Uterus (tissue), 4 donors: Measurements from ENCODE around the gene P2RY2. TPM values are rescaled to one million over a fixed set of nuclear protein-coding genes. Genes with fewer than 3 reads are reported as not detected.

Experiments used
- DNase-seq, 2 donors: peaks; one replicate each; pipeline ENCODE4 v3.0.0-alpha.2; 2019 to 2020
- H3K27ac ChIP-seq, 2 donors: fragments of 200-600 bp; sonication (generic); 1 replicate in 1 of 2; 2 replicates in 1 of 2; pipeline ENCODE4 v1.5.1; 2016 to 2018
- H3K27me3 ChIP-seq, 2 donors: fragments of 200-600 bp; sonication (generic); one replicate each; pipeline ENCODE4 v1.5.1; 2018 to 2019; ENCODE audit warnings: control low read depth in 1 of 2
- H3K36me3 ChIP-seq, 2 donors: fragments of 200-600 bp; sonication (generic); one replicate each; pipeline ENCODE4 v1.5.1; 2019; ENCODE audit warnings: control low read depth in 1 of 2
- H3K4me1 ChIP-seq, 2 donors: fragments of 200-600 bp; sonication (generic); one replicate each; pipeline ENCODE4 v1.5.1; 2018 to 2019; ENCODE audit warnings: control low read depth in 1 of 2
- H3K4me3 ChIP-seq, 2 donors: fragments of 200-600 bp; sonication (generic); 1 replicate in 1 of 2; 2 replicates in 1 of 2; pipeline ENCODE4 v1.5.1; 2018 to 2019; ENCODE audit warnings: mild to moderate bottlenecking in 1 of 2
- H3K9me3 ChIP-seq, 2 donors: fragments of 200-600 bp; sonication (generic); one replicate each; pipeline ENCODE4 v1.5.1; 2019; ENCODE audit warnings: control low read depth in 1 of 2
- POLR2A ChIP-seq, 2 donors: fragments of 450-650 bp; IDR thresholded peaks; one replicate each; pipeline ENCODE4 v1.6.1; 2016; ENCODE audit warnings: antibody characterized with exemption in 2 of 2, mild to moderate bottlenecking in 1 of 2, moderate library complexity in 1 of 2
- intact Hi-C: fragments of 100-400 bp; cut with DNase I; formaldehyde crosslinking; loops from one replicate; pipeline ENCODE4 v1.15.1; 2023; ENCODE audit warnings: low total_unique reads
- total RNA-seq, 4 donors: library from RNA; depleted of rRNA in 3 of 4; stranded (reverse); fragments of >200 nt in 3 of 4; gene quantifications; one replicate each; pipeline versions ENCODE4 v1.1.0 to v1.2.4, GENCODE V29; 2014 to 2023
- TF ChIP-seq, protein P1 (sequence below), 4 experiments: fragments of 200-600 bp in 2 of 4; fragments of 450-650 bp in 2 of 4; sonication (generic) in 2 of 4; IDR thresholded peaks; one replicate each; pipeline ENCODE4 v1.5.1; 2016 to 2019; ENCODE audit warnings: antibody characterized with exemption in 4 of 4, mild to moderate bottlenecking in 2 of 4, moderate library complexity in 1 of 4
- donor health status: DM: yes; HTN: yes; CAD: no.

P2RY2 gene
- total RNA-seq, 4 donors from 2014 or later: 0.98 to 3.1 (median 2.8) TPM; not detected in 1

DNA sequence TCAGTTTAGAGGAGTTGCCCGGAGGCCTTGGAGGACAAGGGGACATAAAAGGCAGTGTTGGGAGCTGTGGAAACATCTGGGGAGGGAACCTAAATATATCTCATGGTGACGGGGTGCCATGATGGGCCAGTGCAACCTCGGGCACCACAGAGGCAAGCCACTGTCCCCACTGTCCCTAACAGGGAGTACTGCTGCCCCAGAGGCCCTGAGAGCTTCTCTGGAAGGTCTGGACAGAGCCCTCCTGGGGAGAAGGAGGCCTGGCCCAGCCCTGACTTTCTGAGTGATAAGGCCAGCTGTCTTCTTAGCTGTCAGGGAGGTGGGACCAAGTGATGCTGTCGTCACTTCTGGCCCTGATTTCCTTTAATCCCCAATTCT lies 48.6 kb downstream of the P2RY2 start:
- no peak overlapping the region for H3K27ac ChIP-seq
- H3K27me3 ChIP-seq: peaks cover 0 to 10% of the 10 kb centered on the region in 2 donors
- DNase-seq: no peak
- intact Hi-C loops: no loop called here
- H3K4me1 ChIP-seq: peaks cover 0 to 6% of the 10 kb centered on the region in 2 donors
- H3K9me3 ChIP-seq: no peaks in the 10 kb centered on the region
- no peak for TF ChIP-seq POLR2A (IDR thresholded peaks at IDR 0.05)
- TF ChIP-seq, protein P1, sequence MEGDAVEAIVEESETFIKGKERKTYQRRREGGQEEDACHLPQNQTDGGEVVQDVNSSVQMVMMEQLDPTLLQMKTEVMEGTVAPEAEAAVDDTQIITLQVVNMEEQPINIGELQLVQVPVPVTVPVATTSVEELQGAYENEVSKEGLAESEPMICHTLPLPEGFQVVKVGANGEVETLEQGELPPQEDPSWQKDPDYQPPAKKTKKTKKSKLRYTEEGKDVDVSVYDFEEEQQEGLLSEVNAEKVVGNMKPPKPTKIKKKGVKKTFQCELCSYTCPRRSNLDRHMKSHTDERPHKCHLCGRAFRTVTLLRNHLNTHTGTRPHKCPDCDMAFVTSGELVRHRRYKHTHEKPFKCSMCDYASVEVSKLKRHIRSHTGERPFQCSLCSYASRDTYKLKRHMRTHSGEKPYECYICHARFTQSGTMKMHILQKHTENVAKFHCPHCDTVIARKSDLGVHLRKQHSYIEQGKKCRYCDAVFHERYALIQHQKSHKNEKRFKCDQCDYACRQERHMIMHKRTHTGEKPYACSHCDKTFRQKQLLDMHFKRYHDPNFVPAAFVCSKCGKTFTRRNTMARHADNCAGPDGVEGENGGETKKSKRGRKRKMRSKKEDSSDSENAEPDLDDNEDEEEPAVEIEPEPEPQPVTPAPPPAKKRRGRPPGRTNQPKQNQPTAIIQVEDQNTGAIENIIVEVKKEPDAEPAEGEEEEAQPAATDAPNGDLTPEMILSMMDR (IDR thresholded peaks at IDR 0.05): no peak
- no peak overlapping the region for H3K4me3 ChIP-seq
- H3K36me3 ChIP-seq: no peaks in the 10 kb centered on the region

DNA sequence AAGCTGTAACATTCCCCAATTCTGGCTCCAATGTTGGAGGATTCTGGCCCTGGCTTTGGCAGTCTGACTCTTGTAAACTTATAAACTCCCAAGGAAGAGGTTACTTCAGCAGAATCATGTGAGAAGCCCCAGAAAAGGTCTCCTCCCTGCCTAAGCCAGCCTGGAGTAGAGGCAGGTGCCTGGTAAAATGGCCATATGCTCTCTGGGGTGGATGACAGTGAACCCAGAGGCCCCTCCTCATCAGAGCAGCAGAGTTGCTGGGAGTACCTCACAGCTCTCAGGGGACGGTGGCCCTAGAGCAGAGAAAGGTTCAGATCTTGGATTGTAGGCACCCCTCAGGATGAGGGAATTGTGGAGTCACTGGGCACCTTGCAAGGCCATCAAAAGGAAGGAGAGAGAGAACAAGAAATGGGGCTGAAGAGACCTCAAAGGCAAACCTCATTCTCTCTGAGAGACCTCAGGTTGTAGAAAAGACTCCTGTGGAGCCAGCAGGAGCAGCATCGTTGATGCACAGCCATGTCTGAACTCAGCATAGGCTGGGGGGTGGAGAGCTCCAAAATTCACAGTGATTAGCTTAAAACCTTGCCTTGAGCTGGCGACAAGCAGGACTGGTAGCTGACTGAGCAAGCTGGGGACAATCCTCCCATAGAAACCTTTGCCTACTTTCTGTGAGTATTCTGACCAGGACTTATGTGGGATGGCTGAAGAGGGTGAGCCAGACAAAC lies 49.2 kb downstream of the P2RY2 start:
- Histone ChIP-seq H3K4me3 (no peak overlapping the region), H3K27ac (no peak overlapping the region), H3K27me3 (peaks cover 0 to 10% of the 10 kb centered on the region in 2 donors), H3K9me3 (no peaks in the 10 kb centered on the region), H3K4me1 (peaks cover 0 to 6% of the 10 kb centered on the region in 2 donors), H3K36me3 (no peaks in the 10 kb centered on the region)
- no peak for DNase-seq
- intact Hi-C loops: no loop called here
- TF ChIP-seq, protein P1 (IDR thresholded peaks at IDR 0.05): no peak
- no peak for TF ChIP-seq POLR2A (IDR thresholded peaks at IDR 0.05)

DNA sequence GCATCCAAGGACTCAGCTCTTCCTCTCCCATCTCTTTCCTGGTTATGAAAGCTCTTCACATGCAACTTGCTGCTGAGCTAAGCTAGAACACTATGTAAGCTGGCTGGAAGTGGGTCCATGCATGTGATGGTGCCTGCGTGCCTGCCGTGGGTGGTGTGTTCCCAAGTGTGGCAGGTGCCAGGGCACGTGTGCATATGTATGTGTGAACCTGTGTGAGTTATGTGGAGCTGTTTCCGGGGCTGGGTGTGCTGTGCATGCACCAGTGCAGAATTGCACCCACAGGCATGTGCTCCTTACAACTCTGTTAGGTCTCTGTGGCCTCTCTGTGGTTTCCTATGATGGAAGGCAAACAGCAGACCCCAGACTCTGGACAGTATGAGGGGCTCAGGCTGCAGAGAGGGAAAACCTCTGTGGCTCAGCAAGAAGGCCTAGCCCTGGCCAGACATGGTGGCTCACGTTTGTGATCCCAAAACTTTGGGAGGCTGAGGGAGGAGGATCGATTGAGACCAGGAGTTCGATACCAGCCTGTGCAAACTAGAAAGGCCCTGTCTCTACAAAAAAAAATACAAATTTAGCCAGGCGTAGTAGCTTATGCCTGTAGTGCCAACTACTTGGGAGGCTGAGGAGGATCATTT lies 49.9 kb downstream of the P2RY2 start:
- intact Hi-C loops: no loop called here
- H3K9me3 ChIP-seq: no peaks in the 10 kb centered on the region
- peaks cover 0 to 10% of the 10 kb centered on the region in 2 donors for H3K27me3 ChIP-seq
- H3K4me1 ChIP-seq: peaks cover 0 to 6% of the 10 kb centered on the region in 2 donors
- H3K36me3 ChIP-seq: no peaks in the 10 kb centered on the region
- no peak overlapping the region for H3K27ac ChIP-seq
- no peak overlapping the region for H3K4me3 ChIP-seq
- TF ChIP-seq, protein P1 (IDR thresholded peaks at IDR 0.05): no peak
- TF ChIP-seq POLR2A (IDR thresholded peaks at IDR 0.05): no peak
- no peak for DNase-seq

DNA sequence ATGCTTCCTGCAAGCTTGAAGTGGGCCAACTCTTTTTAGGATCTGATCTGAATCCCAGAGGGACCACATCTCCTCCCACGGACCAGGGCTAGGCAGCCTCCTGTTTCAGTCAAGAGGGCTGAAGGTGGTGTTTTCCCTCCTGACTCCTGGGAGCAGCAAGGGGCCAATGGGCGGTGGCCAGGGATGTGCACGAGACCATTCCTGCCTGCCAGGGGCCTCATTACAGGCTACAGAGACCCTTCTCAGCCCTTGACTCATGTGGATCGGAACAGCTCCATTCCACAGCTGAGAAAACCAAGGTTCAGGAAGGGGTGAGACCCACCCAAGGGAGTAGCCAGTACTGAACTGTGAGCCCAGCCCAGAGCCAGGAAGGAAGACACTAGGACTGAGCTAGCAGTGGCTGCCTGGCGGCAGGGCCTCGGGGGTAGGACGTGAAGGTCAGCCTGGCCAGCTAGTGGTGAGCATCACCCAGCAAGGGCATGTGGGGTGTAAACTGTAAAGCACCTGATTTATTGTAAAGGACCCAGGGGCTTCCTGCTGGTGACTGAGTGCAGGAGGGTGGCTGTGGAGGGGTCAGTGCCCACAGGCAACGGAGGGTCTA lies 50.7 kb downstream of the P2RY2 start:
- Histone ChIP-seq H3K9me3 (no peaks in the 10 kb centered on the region), H3K27me3 (peaks cover 0 to 8% of the 10 kb centered on the region in 2 donors), H3K4me1 (peaks cover 0 to 6% of the 10 kb centered on the region in 2 donors), H3K27ac (no peak overlapping the region), H3K36me3 (no peaks in the 10 kb centered on the region), H3K4me3 (no peak overlapping the region)
- no peak for DNase-seq
- TF ChIP-seq POLR2A (IDR thresholded peaks at IDR 0.05): no peak
- TF ChIP-seq, protein P1 (IDR thresholded peaks at IDR 0.05): no peak
- intact Hi-C loops: no loop called here
